Liver (tissue), 9 donors: ENCODE results near the gene FARP1. TPM values are rescaled to one million over a fixed set of nuclear protein-coding genes. Genes with fewer than 3 reads are reported as not detected.

Experiments used
- DNase-seq: peaks from one replicate; pipeline ENCODE4 v3.0.0-alpha.2; 2017; ENCODE audit warnings: low spot score
- H3K27ac ChIP-seq, 2 donors: one replicate each; pipeline ENCODE4 v1.7.0; 2013; ENCODE audit warnings: inconsistent platforms in 2 of 2, low read length in 2 of 2, control low read depth in 1 of 2, low read depth in 1 of 2, mild to moderate bottlenecking in 1 of 2
- H3K27me3 ChIP-seq, 4 donors: one replicate each; pipeline versions ENCODE4 v1.6.1 to v1.7.0; 2013; ENCODE audit warnings: low read length in 3 of 4, inconsistent platforms in 1 of 4, mild to moderate bottlenecking in 1 of 4, moderate library complexity in 1 of 4; ENCODE audit not compliant: control insufficient read depth in 4 of 4, insufficient read depth in 4 of 4
- H3K36me3 ChIP-seq, 4 donors: one replicate each; pipeline versions ENCODE4 v1.6.1 to v1.7.0; 2013; ENCODE audit warnings: low read length in 3 of 4, mild to moderate bottlenecking in 3 of 4, low read depth in 1 of 4, moderate library complexity in 1 of 4; ENCODE audit not compliant: control insufficient read depth in 4 of 4, insufficient read depth in 3 of 4
- H3K4me1 ChIP-seq, 4 donors: one replicate each; pipeline versions ENCODE4 v1.6.1 to v1.7.0; 2013; ENCODE audit warnings: low read length in 3 of 4, mild to moderate bottlenecking in 3 of 4, moderate library complexity in 1 of 4; ENCODE audit not compliant: control insufficient read depth in 4 of 4, insufficient read depth in 4 of 4
- H3K4me3 ChIP-seq, 3 donors: one replicate each; pipeline versions ENCODE4 v1.6.1 to v1.7.0; 2013; ENCODE audit warnings: low read length in 3 of 3, control low read depth in 1 of 3, low read depth in 1 of 3, mild to moderate bottlenecking in 1 of 3
- H3K9ac ChIP-seq, 2 donors: one replicate each; pipeline ENCODE4 v1.7.0; 2013; ENCODE audit warnings: low read length in 2 of 2, mild to moderate bottlenecking in 2 of 2, moderate library complexity in 2 of 2, control low read depth in 1 of 2, low read depth in 1 of 2
- H3K9me3 ChIP-seq, 4 donors: one replicate each; pipeline versions ENCODE4 v1.6.1 to v1.7.0; 2013; ENCODE audit warnings: low read length in 3 of 4; ENCODE audit not compliant: control insufficient read depth in 4 of 4
- ATF3 ChIP-seq: IDR thresholded peaks from 2 replicates; pipeline ENCODE4 v1.6.1; 2016; ENCODE audit warnings: antibody characterized with exemption
- CTCF ChIP-seq: fragments of 150-350 bp; IDR thresholded peaks from 2 replicates; pipeline ENCODE4 v1.5.1; 2017; ENCODE audit warnings: improper control_type of control experiment, low read depth, low read length; ENCODE audit not compliant: missing input control
- EGR1 ChIP-seq, 2 donors: IDR thresholded peaks; 2 replicates each; pipeline ENCODE4 v1.6.1; 2016 to 2018; ENCODE audit warnings: antibody characterized with exemption in 2 of 2, low read depth in 2 of 2
- FOXA1 ChIP-seq: IDR thresholded peaks from 2 replicates; pipeline ENCODE4 v1.6.1; 2016; ENCODE audit warnings: antibody characterized with exemption
- FOXA2 ChIP-seq: IDR thresholded peaks from 2 replicates; pipeline ENCODE4 v1.6.1; 2016; ENCODE audit warnings: antibody characterized with exemption
- GABPA ChIP-seq, 2 donors: IDR thresholded peaks in 1 of 2; conservative IDR thresholded peaks in 1 of 2; 2 replicates each; pipeline ENCODE4 v1.6.1; 2016; ENCODE audit warnings: antibody characterized with exemption in 2 of 2, mild to moderate bottlenecking in 1 of 2, moderate library complexity in 1 of 2
- HNF4A ChIP-seq, 2 donors: conservative IDR thresholded peaks; 2 replicates each; pipeline ENCODE4 v1.6.1; 2016; ENCODE audit warnings: antibody characterized with exemption in 2 of 2, mild to moderate bottlenecking in 2 of 2
- HNF4G ChIP-seq: IDR thresholded peaks from 2 replicates; pipeline ENCODE4 v1.6.1; 2016; ENCODE audit warnings: antibody characterized with exemption
- JUND ChIP-seq, 2 donors: IDR thresholded peaks; 2 replicates each; pipeline ENCODE4 v1.6.1; 2016; ENCODE audit warnings: antibody characterized with exemption in 2 of 2
- MAX ChIP-seq: IDR thresholded peaks from 2 replicates; pipeline ENCODE4 v1.6.1; 2016; ENCODE audit warnings: antibody characterized with exemption
- NR2F2 ChIP-seq: IDR thresholded peaks from 2 replicates; pipeline ENCODE4 v1.6.1; 2016; ENCODE audit warnings: antibody characterized with exemption
- RAD21 ChIP-seq, 2 donors: IDR thresholded peaks; 2 replicates each; pipeline ENCODE4 v1.6.1; 2016; ENCODE audit warnings: antibody characterized with exemption in 2 of 2, mild to moderate bottlenecking in 2 of 2
- RXRA ChIP-seq, 2 donors: IDR thresholded peaks; 2 replicates each; pipeline ENCODE4 v1.6.1; 2017 to 2018; ENCODE audit warnings: antibody characterized with exemption in 2 of 2, mild to moderate bottlenecking in 1 of 2
- SP1 ChIP-seq: IDR thresholded peaks from 2 replicates; pipeline ENCODE4 v1.6.1; 2018; ENCODE audit warnings: antibody characterized with exemption, mild to moderate bottlenecking
- TAF1 ChIP-seq: conservative IDR thresholded peaks from 2 replicates; pipeline ENCODE4 v1.6.1; 2016; ENCODE audit warnings: antibody characterized with exemption, mild to moderate bottlenecking
- YY1 ChIP-seq: IDR thresholded peaks from 2 replicates; pipeline ENCODE4 v1.6.1; 2016; ENCODE audit warnings: antibody characterized with exemption, mild to moderate bottlenecking
- WGBS: extraction: QIAGEN DNeasy Blood & Tissue Kit; methylation state at CpG from one replicate; pipeline ENCODE4 v1.1.7; 2013; 5-methylcytosine and 5-hydroxymethylcytosine counted together
- polyA plus RNA-seq, 2 donors: library from polyadenylated mRNA; stranded (reverse) in 1 of 2; unstranded in 1 of 2; fragments of 200-250 nt in 1 of 2; fragments of >200 nt in 1 of 2; fragmentation: Nextera tagmentation in 1 of 2; extraction: Ambion mirVana in 1 of 2; gene quantifications; one replicate each; pipeline versions ENCODE4 v1.2.1 to v1.2.3, GENCODE V29; 2013 to 2015
- total RNA-seq, 2 donors: library from RNA; depleted of rRNA; stranded (reverse); fragments of >200 nt; gene quantifications; one replicate each; pipeline ENCODE4 v1.2.3, GENCODE V29; 2014
- TF ChIP-seq, protein P1 (sequence below): IDR thresholded peaks from 2 replicates; pipeline ENCODE4 v1.6.1; 2016; ENCODE audit warnings: antibody characterized with exemption
- TF ChIP-seq, protein P2 (sequence below): IDR thresholded peaks from 2 replicates; pipeline ENCODE4 v1.6.1; 2016; ENCODE audit warnings: antibody characterized with exemption, mild to moderate bottlenecking
- donor health status: healthy.
- donor health status: healthy.
- donor health status: healthy.
- donor health status: healthy.
- donor health status: healthy.

FARP1 gene
- total and polyA plus RNA-seq, 4 donors = 28.4 to 62.6 (median 39.8) TPM

GRCh38 chr13:98158172-98158899 is 15.4 kb downstream of the FARP1 start:
- H3K9me3 ChIP-seq = no peaks in the 10 kb centered on the region
- no peak for TF ChIP-seq GABPA (IDR thresholded peaks at IDR 0.05 in 1 of 2, conservative IDR thresholded peaks at IDR 0.05 in 1 of 2)
- peak in 1 of 2 donors; percentile 18 for TF ChIP-seq RXRA (IDR thresholded peaks at IDR 0.05)
- peak; percentile 28 to 50 for TF ChIP-seq HNF4A (conservative IDR thresholded peaks at IDR 0.05)
- no peak overlapping the region for H3K27ac ChIP-seq
- H3K36me3 ChIP-seq = no peaks in the 10 kb centered on the region
- WGBS = 89% methylated on average over 5 of the region's 5 CpGs
- no peak overlapping the region for H3K4me3 ChIP-seq
- H3K4me1 ChIP-seq = peaks cover 5 to 26% (median 16%) of the 10 kb centered on the region in 4 donors
- H3K9ac ChIP-seq = no peak overlapping the region
- H3K27me3 ChIP-seq = no peaks in the 10 kb centered on the region
- DNase-seq = no peak

GRCh38 chr13:98162935-98163334 is 20.0 kb downstream of the FARP1 start:
- 97% methylated on average over 5 of the region's 5 CpGs for WGBS
- TF ChIP-seq NR2F2 = no peak
- TF ChIP-seq FOXA1 = no peak
- TF ChIP-seq RXRA (IDR thresholded peaks at IDR 0.05) = no peak
- TF ChIP-seq FOXA2 = no peak
- no peak for TF ChIP-seq ATF3
- no peak for TF ChIP-seq TAF1
- TF ChIP-seq HNF4A (conservative IDR thresholded peaks at IDR 0.05) = no peak
- no peak for TF ChIP-seq YY1
- no peak for TF ChIP-seq JUND (IDR thresholded peaks at IDR 0.05)
- no peak for TF ChIP-seq GABPA (IDR thresholded peaks at IDR 0.05 in 1 of 2, conservative IDR thresholded peaks at IDR 0.05 in 1 of 2)
- no peak for TF ChIP-seq MAX
- no peak overlapping the region for H3K27ac ChIP-seq
- no peaks in the 10 kb centered on the region for H3K36me3 ChIP-seq
- no peak for DNase-seq
- H3K27me3 ChIP-seq = no peaks in the 10 kb centered on the region
- no peak overlapping the region for H3K9ac ChIP-seq
- no peak overlapping the region for H3K4me3 ChIP-seq
- H3K4me1 ChIP-seq = peaks cover 4 to 33% (median 18%) of the 10 kb centered on the region in 4 donors
- no peaks in the 10 kb centered on the region for H3K9me3 ChIP-seq

DNA sequence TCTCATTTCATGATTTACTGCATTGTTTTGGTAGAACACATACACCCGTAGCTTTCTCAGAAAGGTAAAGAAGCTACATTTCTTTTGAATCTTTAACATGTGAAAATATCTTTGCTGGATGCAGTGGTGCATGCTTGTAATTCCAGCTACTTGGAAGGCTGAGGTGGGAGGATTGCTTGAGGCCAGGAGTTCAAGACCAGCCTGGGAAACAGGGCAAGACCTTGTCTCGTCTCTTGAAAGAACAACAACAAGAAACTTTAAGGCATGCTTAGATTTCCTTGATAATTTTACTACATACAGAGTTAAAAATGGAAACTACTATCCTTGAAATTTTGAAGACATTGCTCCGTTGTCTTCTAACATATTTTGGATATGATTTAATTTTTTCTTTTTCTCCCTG is 26.4 kb downstream of the FARP1 start:
- H3K9me3 ChIP-seq = no peaks in the 10 kb centered on the region
- TF ChIP-seq NR2F2 (no peak), FOXA2 (no peak), RXRA (IDR thresholded peaks at IDR 0.05) (no peak), YY1 (no peak), EGR1 (IDR thresholded peaks at IDR 0.05; ENCODE audit: low read depth in 2 of 2) (no peak), RAD21 (IDR thresholded peaks at IDR 0.05) (no peak), SP1 (no peak), ATF3 (no peak), MAX (no peak), CTCF (no peak), HNF4G (no peak), FOXA1 (no peak), GABPA (IDR thresholded peaks at IDR 0.05 in 1 of 2, conservative IDR thresholded peaks at IDR 0.05 in 1 of 2) (no peak), JUND (IDR thresholded peaks at IDR 0.05) (no peak), TAF1 (no peak), HNF4A (conservative IDR thresholded peaks at IDR 0.05) (no peak)
- TF ChIP-seq, protein P1, sequence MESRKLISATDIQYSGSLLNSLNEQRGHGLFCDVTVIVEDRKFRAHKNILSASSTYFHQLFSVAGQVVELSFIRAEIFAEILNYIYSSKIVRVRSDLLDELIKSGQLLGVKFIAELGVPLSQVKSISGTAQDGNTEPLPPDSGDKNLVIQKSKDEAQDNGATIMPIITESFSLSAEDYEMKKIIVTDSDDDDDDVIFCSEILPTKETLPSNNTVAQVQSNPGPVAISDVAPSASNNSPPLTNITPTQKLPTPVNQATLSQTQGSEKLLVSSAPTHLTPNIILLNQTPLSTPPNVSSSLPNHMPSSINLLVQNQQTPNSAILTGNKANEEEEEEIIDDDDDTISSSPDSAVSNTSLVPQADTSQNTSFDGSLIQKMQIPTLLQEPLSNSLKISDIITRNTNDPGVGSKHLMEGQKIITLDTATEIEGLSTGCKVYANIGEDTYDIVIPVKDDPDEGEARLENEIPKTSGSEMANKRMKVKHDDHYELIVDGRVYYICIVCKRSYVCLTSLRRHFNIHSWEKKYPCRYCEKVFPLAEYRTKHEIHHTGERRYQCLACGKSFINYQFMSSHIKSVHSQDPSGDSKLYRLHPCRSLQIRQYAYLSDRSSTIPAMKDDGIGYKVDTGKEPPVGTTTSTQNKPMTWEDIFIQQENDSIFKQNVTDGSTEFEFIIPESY = no peak
- TF ChIP-seq, protein P2, sequence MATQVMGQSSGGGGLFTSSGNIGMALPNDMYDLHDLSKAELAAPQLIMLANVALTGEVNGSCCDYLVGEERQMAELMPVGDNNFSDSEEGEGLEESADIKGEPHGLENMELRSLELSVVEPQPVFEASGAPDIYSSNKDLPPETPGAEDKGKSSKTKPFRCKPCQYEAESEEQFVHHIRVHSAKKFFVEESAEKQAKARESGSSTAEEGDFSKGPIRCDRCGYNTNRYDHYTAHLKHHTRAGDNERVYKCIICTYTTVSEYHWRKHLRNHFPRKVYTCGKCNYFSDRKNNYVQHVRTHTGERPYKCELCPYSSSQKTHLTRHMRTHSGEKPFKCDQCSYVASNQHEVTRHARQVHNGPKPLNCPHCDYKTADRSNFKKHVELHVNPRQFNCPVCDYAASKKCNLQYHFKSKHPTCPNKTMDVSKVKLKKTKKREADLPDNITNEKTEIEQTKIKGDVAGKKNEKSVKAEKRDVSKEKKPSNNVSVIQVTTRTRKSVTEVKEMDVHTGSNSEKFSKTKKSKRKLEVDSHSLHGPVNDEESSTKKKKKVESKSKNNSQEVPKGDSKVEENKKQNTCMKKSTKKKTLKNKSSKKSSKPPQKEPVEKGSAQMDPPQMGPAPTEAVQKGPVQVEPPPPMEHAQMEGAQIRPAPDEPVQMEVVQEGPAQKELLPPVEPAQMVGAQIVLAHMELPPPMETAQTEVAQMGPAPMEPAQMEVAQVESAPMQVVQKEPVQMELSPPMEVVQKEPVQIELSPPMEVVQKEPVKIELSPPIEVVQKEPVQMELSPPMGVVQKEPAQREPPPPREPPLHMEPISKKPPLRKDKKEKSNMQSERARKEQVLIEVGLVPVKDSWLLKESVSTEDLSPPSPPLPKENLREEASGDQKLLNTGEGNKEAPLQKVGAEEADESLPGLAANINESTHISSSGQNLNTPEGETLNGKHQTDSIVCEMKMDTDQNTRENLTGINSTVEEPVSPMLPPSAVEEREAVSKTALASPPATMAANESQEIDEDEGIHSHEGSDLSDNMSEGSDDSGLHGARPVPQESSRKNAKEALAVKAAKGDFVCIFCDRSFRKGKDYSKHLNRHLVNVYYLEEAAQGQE = no peak
- peaks cover 14 to 51% (median 39%) of the 10 kb centered on the region in 4 donors for H3K4me1 ChIP-seq
- no peak for DNase-seq
- no peaks in the 10 kb centered on the region for H3K27me3 ChIP-seq
- WGBS = 87% methylated on average over 3 of the region's 3 CpGs
- H3K9ac ChIP-seq = no peak overlapping the region
- no peak overlapping the region for H3K4me3 ChIP-seq
- no peaks in the 10 kb centered on the region for H3K36me3 ChIP-seq
- H3K27ac ChIP-seq = no peak overlapping the region
